CMK (cell line): ENCODE measurements around the gene SGCA.

ENCODE experiments used
- DNase-seq: peaks from one replicate; pipeline ENCODE4 v3.0.0-alpha.2; 2010; ENCODE audit warnings: low read depth

SGCA gene

GRCh38 chr17:50165867-50166517 lies at the start of gene SGCA:
Gene SGCA, plus strand, starts transcription at chr17:50166005. Its CDS starts 36 bp downstream, at chr17:50166041.
- no peak for DNase-seq

DNA sequence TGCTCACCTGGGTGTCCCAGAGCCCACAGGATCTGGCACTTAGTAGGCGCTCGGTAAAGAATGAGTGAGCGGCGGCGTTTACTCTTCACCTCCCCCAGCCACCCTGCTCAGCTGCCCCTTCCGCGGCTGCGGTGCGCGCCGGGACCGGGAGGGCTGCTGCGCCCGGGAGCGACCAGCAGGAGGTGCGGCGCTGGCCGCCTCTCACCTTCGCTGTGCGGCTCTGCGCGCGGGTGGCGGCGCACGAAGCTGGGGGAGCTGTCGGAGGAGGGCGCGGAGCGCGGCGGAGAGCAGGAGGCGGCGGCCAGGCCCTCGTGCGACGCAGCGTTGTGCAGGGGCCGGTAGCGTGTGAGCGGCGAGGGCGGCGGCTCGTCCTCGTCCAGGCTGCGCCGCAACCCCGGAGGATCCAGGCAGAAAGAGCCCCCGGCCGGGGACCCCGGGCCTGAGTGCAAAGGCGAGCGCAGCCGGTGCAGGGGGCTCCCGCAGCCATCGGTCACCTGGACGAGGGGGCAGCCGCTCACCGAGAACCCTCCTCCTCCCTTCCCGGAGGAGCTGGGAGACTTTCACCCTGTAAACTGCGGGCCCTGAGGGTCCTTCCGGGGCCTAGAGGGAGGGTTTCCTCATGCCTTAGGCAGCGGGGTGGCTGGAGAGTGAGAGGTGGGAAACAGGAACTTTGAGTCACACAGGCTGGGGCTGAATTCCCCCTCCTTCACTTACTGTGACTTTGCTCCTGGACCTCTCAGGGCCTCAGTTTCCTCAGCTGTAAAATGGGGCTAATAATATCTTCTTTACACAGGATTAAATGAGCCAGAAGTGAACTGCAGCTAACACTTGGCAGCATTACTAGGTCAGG lies 48.4 kb upstream of the SGCA start:
- DNase-seq = no peak

DNA sequence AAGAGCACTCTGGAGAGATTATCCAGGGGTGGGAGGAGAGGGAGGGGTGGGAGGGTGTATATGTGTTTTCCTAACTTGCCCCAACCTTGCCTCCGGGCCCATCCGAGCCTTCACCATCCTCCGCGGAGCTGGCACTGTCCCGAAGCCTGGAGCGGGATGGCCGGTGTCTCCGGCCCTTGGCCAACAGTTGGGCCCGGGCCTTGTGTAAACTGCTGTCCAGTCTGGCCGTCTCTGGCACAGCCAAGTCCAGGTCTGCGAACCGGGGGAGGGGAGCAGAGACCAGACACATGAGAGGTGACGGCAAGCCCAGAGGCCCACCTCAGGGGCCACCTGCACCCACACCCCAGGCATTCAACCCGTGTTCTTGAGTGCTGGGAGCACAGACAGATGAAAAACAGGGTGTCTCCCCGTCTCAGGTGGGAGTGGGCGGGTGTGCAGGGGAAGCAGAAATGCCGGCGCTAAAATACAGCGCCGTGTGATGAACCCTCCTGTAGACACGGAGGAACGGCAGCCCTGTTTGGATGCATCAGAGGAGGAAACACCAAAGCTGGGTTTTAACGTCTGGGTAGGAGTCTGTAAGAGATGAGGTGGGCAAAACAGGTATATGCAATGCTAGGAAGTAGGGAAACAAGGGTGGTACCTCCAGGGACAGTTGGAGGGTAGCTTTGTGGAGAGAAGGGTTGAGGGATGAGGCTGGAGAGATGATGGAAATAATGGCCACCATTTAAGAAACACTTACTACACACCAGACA lies 47.6 kb upstream of the SGCA start:
- no peak for DNase-seq

DNA sequence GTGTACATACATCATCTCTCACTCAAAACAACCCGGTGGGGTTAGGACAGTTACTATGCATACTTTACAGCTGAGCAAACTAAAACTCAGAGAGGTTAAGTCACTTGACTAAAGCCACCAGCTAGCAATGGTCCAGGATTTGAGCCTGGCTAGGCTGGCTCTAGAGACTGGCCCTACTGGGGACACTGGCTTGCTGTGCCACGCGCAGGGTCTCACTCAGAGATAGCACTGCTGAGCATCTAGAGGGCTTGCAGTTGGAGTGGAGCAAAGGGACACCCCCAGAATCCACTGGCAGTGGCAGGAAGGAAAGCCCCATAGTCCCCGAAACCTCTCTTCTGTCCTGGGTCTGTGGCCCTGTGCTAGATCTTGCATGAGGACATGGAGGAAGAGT lies 47.0 kb upstream of the SGCA start:
- DNase-seq = no peak

GRCh38 chr17:50120475-50121253 lies 45.1 kb upstream of the SGCA start:
- no peak for DNase-seq

DNA sequence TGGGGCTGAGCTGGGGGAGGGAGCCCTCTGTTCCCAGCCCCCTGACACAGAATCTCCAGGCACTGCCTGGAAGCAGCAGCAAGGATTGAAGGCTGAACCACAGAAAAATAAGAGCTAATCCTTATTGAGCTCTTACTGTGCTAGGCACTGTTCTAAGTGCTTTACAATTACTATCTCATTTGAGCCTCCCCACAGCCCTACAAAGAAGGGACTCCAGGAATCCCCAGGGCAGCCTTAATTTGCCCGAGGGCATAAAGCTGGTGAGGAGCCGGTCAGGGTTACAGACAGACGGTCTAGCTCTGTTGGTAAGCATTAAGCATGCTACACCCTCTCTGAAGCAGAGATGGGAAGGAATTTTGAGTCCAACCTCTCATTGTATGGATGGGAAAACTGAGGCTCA lies 42.9 kb upstream of the SGCA start:
- no peak for DNase-seq

- DNase-seq = no peak
Observed at GRCh38 chr17:50123649-50124349, 42.0 kb upstream of the SGCA start.

GRCh38 chr17:50125420-50125997 lies 40.3 kb upstream of the SGCA start:
- no peak for DNase-seq

DNA sequence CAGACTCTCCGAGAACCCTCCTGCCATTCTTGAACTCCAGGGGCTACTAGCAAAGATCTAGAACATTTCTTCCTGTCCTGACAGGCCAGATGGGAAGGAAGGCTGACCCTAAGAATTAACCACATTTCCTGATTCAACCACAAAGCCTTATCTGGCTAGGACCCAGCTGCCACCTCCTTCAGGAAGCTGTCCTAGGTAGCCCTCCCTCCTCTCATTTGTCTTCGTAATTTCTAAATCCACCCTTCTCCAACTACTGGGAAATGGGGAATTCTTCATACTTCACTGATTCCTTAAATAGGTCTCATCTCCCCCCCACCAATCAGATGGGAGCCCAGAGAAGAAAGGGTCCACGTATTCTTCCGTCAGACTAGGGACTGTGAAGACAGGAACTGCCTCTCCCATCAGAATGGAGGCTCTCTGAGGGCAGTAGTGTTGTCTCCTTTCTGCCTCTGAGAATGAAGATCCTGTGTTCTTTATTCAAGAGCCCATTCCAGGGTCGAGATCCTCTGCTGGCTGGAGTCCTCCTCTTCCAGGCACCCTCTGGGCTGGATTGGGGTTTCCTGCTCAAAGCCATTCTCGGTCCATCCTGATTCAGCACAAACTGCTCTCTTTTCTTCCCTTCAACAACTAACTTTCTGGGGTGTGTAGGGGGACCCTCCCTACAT lies 38.0 kb upstream of the SGCA start:
- DNase-seq = no peak

GRCh38 chr17:50128441-50129352 lies 37.1 kb upstream of the SGCA start:
- no peak for DNase-seq

DNA sequence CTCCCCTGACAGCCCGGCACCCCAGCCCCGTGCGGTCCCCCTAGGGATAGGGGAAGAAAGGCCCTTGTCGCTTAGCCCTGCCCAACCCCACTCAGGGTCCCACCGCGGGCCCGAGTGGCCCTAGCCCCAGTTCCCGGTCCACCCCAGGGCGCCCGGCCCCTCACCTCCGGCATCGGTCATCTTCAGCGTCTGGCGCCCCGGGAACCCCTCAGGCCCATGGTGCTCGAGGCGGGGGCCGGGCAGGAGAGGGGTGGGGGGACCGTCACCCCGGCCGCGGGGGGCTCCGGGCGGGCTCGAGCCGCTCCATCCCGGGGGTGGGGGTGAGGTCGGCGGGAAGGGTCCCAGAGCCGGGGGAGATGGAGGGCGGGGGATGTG lies 36.5 kb upstream of the SGCA start:
- DNase-seq = no peak

DNA sequence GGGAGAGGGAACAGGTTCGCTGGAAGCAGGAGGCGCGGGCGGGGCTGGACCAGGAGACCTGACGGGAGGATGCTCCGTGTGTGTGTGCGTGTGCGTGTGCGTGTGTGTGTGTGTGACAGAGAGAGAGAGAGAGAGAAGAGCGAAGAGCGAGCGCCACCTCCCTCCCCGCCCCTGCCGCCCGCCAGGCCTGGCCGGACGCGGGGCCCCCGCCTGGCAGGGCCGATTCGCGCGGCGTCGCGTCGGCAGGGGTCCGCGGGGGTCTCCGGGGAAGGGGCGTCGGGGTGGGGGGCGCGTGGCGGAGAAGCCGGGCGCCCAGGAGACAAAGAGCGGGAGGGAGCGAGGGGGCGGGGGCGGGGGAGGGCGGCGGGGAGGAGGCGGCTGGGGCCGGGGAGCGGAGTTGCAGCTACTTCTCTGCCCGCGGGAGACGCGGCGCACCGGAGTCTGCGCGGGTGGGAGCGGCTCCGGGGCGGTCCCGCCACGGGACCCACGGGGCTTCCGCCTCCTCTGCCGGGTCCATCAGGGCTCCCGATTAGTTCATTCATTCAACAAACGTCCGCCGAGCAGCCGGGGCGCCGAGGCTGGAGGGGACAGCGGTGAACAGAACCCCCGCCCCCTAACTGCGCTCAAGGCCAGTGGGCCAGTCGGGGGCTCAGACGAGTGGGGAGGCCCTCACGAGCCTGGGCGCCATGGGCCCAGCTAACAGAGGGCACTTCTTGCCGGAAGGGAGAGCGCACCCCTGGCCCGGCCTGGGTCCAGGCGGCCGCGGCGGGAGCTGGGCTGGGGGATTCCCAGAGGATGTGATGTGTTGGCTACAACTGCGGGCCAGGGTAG lies 35.9 kb upstream of the SGCA start, which contains the start of gene SAMD14:
Gene SAMD14 (minus strand): TSS at position 433 of the 831 bp plus-strand sequence. CDS start 5,201 bp downstream, outside the sequence.
- DNase-seq = no peak

- no peak for DNase-seq
Observed at GRCh38 chr17:50130559-50131305, 35.1 kb upstream of the SGCA start.

- DNase-seq = no peak
Observed at GRCh38 chr17:50132104-50132794, 33.6 kb upstream of the SGCA start.

GRCh38 chr17:50133028-50133768 lies 32.6 kb upstream of the SGCA start:
- no peak for DNase-seq

GRCh38 chr17:50133769-50134099 lies 32.1 kb upstream of the SGCA start:
- DNase-seq = no peak
